Epithelial cell of esophagus (primary cell): ENCODE data around the gene HPDL.

ENCODE experiments used
- DNase-seq: peaks from one replicate; pipeline ENCODE4 v3.0.0; 2010; ENCODE audit warnings: low read depth
- H3K4me3 ChIP-seq: 2 replicates; pipeline ENCODE4 v1.5.1; 2011; ENCODE audit warnings: mild to moderate bottlenecking, low read length, control low read depth
- TF ChIP-seq, protein P1 (sequence below): IDR thresholded peaks from 2 replicates; pipeline ENCODE4 v1.5.1; 2011; ENCODE audit warnings: low read depth, mild to moderate bottlenecking, low read length, control low read depth, inconsistent platforms; ENCODE audit not compliant: insufficient read depth; ENCODE audit errors: missing control alignments

The HPDL gene

GRCh38 chr1:45299981-45300668 is 26.6 kb upstream of the HPDL start:
- TF ChIP-seq, protein P1, sequence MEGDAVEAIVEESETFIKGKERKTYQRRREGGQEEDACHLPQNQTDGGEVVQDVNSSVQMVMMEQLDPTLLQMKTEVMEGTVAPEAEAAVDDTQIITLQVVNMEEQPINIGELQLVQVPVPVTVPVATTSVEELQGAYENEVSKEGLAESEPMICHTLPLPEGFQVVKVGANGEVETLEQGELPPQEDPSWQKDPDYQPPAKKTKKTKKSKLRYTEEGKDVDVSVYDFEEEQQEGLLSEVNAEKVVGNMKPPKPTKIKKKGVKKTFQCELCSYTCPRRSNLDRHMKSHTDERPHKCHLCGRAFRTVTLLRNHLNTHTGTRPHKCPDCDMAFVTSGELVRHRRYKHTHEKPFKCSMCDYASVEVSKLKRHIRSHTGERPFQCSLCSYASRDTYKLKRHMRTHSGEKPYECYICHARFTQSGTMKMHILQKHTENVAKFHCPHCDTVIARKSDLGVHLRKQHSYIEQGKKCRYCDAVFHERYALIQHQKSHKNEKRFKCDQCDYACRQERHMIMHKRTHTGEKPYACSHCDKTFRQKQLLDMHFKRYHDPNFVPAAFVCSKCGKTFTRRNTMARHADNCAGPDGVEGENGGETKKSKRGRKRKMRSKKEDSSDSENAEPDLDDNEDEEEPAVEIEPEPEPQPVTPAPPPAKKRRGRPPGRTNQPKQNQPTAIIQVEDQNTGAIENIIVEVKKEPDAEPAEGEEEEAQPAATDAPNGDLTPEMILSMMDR: peak; percentile 76
- DNase-seq: peak; percentile 75
- H3K4me3 ChIP-seq: no peak overlapping the region

GRCh38 chr1:45300669-45300997 is 26.1 kb upstream of the HPDL start:
- no peak for DNase-seq

DNA sequence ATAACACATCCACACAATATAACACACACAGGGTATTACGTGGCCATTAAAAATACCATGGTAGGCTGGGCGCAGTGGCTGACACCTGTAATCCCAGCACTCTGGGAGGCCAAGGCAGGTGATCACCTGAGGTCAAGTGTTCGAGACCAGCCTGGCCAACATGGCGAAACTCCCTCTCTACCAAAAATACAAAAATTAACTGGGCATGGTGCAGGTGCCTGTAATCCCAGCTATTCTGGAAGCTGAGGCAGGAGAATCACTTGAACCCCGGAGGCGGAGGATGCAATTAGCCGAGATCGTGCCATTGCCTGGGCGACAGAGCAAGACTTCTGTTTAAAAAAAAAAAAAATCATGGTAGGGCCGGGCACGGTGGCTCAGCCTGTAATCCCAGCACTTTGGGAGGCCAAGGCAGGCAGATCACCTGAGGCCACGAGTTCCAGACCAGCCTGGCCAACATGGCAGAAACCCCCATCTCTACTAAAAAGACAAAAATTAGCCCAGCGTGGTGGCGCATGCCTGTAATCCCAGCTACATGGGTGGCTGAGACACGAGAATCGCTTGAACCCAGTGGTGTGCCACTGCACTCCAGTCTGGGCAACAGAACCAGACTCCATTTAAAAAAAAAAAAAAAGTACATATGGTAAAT is 24.1 kb upstream of the HPDL start:
- TF ChIP-seq, protein P1: no peak
- H3K4me3 ChIP-seq: peak overlapping the region; percentile 73
- no peak for DNase-seq

More at GRCh38 chr1:45300669-45300997, 26.1 kb upstream of the HPDL start:
- H3K4me3 ChIP-seq: no peak overlapping the region
- TF ChIP-seq, protein P1: no peak

GRCh38 chr1:45303520-45304310 is 23.0 kb upstream of the HPDL start:
- peak; percentile 99 for DNase-seq
- H3K4me3 ChIP-seq: peak overlapping the region; percentile 73
- TF ChIP-seq, protein P1: peak; percentile 54

GRCh38 chr1:45304311-45305081 is 22.2 kb upstream of the HPDL start:
- peak overlapping the region; percentile 73 for H3K4me3 ChIP-seq
- TF ChIP-seq, protein P1: no peak
- DNase-seq: no peak

- TF ChIP-seq, protein P1: no peak
- no peak for DNase-seq
- H3K4me3 ChIP-seq: no peak overlapping the region
Measured at GRCh38 chr1:45305231-45305630, 21.5 kb upstream of the HPDL start.
